Spleen (tissue), 7 donors: ENCODE data around the gene FAM50A.
"Not testable (repeated sequence)": the region's sequence is repeated elsewhere in the genome, so short reads cannot be mapped to it uniquely, and the experiment has no call there.

Experiments
- CTCF ChIP-seq, 11 experiments: fragments of 200-600 bp in 7 of 11; fragments of 450-650 bp in 4 of 11; sonication (generic) in 4 of 11; IDR thresholded peaks in 8 of 11; conservative IDR thresholded peaks in 3 of 11; 1 replicate in 7 of 11; 2 replicates in 4 of 11; pipeline versions ENCODE4 v1.4.0 to v1.8.0; 2016 to 2021; ENCODE audit warnings: antibody characterized with exemption in 11 of 11, inconsistent platforms in 4 of 11, mild to moderate bottlenecking in 1 of 11
- POLR2A ChIP-seq, 3 donors: fragments of 450-650 bp; IDR thresholded peaks; one replicate each; pipeline ENCODE4 v1.5.1; 2017; ENCODE audit warnings: antibody characterized with exemption in 3 of 3, mild to moderate bottlenecking in 1 of 3
- donor health status: DM: no; HTN: no; CAD: no; lungs with moderate emphysema.
- donor health status: DM: no; HTN: no; CAD: no.
- donor health status: DM: no; HTN: no; CAD: no.

- not testable (repeated sequence) for TF ChIP-seq CTCF (IDR thresholded peaks at IDR 0.05 in 8 of 11, conservative IDR thresholded peaks at IDR 0.05 in 3 of 11); POLR2A (IDR thresholded peaks at IDR 0.05)
These were observed 52.7 kb downstream of the FAM50A start for GRCh38 chrX:154496591-154497137.
